Left colon (tissue), 2 donors: ENCODE data around the gene EXOC4. TPM values are rescaled to one million over a fixed set of nuclear protein-coding genes. Genes with fewer than 3 reads are reported as not detected.
"Not testable (repeated sequence)": the region's sequence is repeated elsewhere in the genome, so short reads cannot be mapped to it uniquely, and the experiment has no call there.

Source experiments
- ATAC-seq: fragments of 200-7000 bp; cut with Tn5 transposase; one replicate; pipeline ENCODE4 v1.9.1; 2020; ENCODE audit warnings: mild to moderate bottlenecking, moderate library complexity
- DNase-seq, 2 donors: peaks; one replicate each; pipeline ENCODE4 v3.0.0-alpha.2; 2020
- intact Hi-C, 2 donors: fragments of 100-400 bp; cut with DNase I in 1 of 2; cut with micrococcal nuclease in 1 of 2; formaldehyde crosslinking; loops; one replicate each; pipeline versions ENCODE4 v1.11.2 to v1.14.0; 2022; cut with DNase I, micrococcal nuclease
- total RNA-seq, 2 donors: library from RNA; stranded (reverse); fragmentation: NEBNext Ultra II Directional; extraction: Animal tissue kit (Norgen Biotek cat#: 25700); gene quantifications; one replicate each; pipeline ENCODE4 v1.2.1, GENCODE V29; 2021
- donor health status: DM: no; HTN: no; CAD: no.
- donor health status: DM: yes; HTN: yes; CAD: no.

EXOC4 gene
- total RNA-seq, 2 donors from 2014 or later = 78.8 to 85.4 TPM

- DNase-seq (no peak), ATAC-seq (no peak)
- intact Hi-C loops = no loop called here
These were observed 807.0 kb downstream of the EXOC4 start for GRCh38 chr7:134059921-134060320.

DNA sequence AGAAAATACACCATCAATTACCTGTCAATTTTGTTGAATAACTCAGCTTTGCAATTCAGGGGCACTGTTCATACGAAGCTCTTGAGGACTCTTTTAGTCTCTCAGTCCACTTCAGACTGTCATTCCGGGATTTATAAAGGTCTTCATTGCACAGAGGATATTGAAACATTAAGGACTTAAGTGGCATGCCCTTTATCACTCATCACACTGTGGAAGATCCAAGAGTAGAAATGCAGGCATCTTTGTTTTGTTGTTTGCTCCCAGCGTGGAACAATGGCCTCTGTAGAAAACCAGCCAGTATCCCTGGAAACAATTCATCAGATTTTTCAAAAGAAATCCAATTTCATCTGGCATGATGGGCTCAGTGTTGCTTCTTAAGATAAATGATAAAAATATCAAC lies 808.0 kb downstream of the EXOC4 start:
- ATAC-seq (no peak), DNase-seq (no peak)
- intact Hi-C loops = no loop called here

- DNase-seq (no peak), ATAC-seq (no peak)
- intact Hi-C loops = no loop called here
These were observed 809.6 kb downstream of the EXOC4 start for GRCh38 chr7:134062460-134062859.

GRCh38 chr7:134065415-134065814 lies 812.5 kb downstream of the EXOC4 start:
- DNase-seq = no peak
- intact Hi-C loops = no loop called here
- no peak for ATAC-seq

- intact Hi-C loops = no loop called here
- DNase-seq (no peak), ATAC-seq (no peak)
These were observed 814.3 kb downstream of the EXOC4 start for GRCh38 chr7:134067164-134067563.

GRCh38 chr7:134068670-134069069 lies 815.8 kb downstream of the EXOC4 start:
- intact Hi-C loops = no loop called here
- ATAC-seq (no peak), DNase-seq (no peak)

DNA sequence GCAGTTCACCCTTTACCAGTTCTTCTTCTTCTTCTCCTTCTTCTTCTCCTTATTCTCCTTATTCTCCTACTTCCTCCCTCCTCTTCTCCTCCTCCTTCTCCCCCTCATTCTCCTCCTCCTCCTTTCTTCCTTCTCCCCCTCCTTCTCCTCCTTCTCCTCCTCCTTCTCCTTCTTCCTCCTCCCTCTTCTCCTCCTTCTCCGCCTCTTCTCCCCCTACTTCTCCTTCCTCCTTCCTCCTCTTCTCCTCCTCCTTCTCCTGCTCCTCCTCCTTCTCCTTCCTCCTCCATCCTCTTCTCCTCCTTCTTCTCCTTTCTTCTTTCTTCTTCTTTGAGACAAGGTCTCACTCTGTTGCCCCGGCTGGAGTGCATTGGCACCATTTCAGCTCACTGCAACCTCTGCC lies 816.3 kb downstream of the EXOC4 start:
- no peak for ATAC-seq
- DNase-seq = no peak
- intact Hi-C loops = no loop called here

GRCh38 chr7:134070673-134071072 lies 817.8 kb downstream of the EXOC4 start:
- DNase-seq = no peak
- intact Hi-C loops = no loop called here
- no peak for ATAC-seq

- DNase-seq = no peak
- intact Hi-C loops = no loop called here
- ATAC-seq = no peak
These were observed 818.8 kb downstream of the EXOC4 start for GRCh38 chr7:134071355-134072331.

- ATAC-seq = no peak
- intact Hi-C loops = no loop called here
- DNase-seq = no peak
These were observed 820.4 kb downstream of the EXOC4 start for GRCh38 chr7:134073276-134073675.

DNA sequence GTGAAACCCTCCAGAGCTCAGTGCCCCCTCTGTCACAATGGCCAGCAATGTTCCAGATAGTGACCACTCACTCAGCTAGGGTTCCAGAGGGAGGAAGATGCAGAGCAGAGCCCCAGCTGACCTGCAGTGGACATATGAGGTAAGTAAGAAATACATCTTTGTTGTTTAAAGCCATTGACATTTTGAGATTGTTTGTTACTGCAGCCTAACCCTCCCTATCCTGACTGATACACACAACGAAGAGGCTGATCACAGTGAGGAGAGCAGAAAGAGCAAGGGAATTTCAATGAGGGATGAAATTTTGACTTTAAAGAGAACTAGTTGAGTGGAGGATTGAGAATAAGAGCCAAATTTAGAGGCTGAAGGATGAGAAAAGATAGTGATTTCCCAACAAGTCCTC lies 822.9 kb downstream of the EXOC4 start:
- intact Hi-C loops = no loop called here
- DNase-seq (no peak), ATAC-seq (no peak)

DNA sequence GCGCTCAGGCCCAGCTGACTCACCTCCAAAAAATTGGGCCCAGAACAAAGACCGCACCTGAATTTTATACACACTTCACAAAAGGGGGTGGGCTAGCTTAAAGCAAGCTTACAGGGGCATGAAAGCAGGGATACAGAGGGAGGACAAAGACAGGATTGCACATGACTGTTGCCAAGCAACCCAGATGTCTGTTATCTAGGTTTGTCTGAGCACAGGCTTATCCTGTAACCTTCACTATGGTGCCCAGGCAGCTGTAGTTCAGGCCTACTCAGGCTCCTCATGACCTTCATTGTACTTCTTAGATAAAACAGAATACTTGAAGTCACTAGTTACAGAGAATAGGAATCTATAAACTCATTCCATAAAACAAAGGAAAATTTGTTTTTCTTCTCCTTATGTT lies 824.7 kb downstream of the EXOC4 start:
- ATAC-seq, intact Hi-C loops, DNase-seq: not testable (repeated sequence)

GRCh38 chr7:134078991-134079390 lies 826.1 kb downstream of the EXOC4 start:
- intact Hi-C loops = no loop called here
- no peak for DNase-seq
- peak; percentile 49 for ATAC-seq

- no peak for DNase-seq
- intact Hi-C loops = no loop called here
- ATAC-seq = no peak
These were observed 828.8 kb downstream of the EXOC4 start for GRCh38 chr7:134081695-134082094.

DNA sequence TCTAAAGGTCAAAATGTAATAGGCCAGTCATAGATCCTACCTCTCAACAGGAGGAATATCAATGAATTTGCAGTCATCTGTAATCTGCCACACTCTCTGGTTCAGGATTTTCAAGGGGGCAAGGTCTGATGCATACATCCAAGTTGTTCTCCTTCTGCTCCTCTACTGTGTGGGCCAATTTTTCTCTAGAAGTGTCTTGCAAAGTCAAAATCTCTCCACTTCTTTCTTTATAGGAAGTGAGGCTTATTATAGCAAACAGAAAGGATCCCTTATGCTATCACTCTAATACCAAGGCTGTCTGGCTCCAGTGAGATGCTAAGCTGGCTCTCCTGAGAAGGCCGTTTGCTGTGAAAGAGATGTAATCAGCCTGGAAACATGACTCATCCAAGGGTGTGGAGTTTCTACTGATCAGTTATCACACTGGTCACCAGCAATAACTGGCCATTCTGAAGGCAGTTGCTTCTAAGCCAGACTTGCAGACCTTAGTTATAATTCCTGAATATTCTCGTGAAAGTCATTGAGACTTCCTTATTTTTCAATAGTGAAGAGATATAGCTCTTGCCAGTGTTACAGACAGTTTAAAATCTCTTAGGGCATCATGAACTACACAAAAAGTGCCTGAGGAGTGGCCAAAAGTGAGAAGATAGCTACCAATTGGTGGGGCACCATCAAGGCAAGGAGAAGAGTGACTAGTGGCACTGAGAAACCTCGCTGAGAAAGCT lies 831.0 kb downstream of the EXOC4 start:
- ATAC-seq (no peak), DNase-seq (no peak)
- intact Hi-C loops = no loop called here

DNA sequence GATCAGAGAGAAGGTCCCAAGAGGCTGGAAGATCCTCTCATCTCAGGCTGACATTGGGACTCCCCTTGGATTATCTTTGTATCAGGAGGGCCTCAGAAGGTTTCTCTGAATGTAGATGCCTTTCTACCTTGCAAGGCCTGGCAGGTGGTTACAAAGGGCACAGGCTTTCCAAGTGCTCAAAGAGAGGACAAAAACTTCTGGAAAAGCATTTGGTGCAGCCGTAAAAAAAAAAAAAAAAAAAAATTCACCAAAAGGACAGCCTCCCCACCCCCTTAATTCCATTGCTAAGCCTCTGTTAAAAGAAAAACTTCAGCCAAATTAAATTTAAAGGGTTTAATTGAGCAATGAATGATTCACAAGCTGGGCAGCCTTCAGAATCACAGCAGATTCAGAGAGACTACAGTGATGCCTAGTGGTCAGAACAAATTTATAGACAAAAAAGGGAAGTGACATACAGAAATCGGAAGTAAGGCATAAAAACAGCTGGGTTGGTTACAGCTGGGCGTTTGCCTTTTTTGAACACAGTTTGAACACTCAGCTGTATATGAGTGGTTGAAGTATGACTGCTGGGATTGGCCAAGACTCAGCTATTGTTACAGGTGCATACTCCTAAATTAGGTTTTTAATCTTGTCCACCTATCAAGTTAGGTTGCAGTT lies 831.7 kb downstream of the EXOC4 start:
- ATAC-seq (no peak), DNase-seq (no peak)
- intact Hi-C loops = no loop called here

DNA sequence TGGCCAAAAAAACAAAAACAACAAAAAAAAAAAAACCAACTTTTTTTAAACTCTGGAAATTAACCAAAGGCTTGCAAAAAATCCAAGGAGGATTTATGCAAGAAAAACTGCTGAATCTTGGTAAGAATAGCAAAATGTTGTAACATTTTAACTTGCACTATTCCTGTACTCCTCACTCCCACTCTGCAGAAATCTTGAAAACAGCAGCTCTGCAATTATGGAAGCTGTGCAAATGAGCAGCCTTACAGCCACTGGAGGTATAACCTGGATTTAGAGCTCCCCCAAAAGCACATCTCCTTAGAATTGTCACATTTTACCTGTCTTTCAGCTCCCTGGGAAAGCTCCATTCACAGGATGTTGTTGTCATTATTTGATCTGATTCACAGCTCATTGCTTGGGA lies 832.4 kb downstream of the EXOC4 start:
- DNase-seq (no peak), ATAC-seq (no peak)
- intact Hi-C loops = no loop called here

GRCh38 chr7:134086998-134087735 lies 834.3 kb downstream of the EXOC4 start:
- DNase-seq (no peak), ATAC-seq (no peak)
- intact Hi-C loops = no loop called here

DNA sequence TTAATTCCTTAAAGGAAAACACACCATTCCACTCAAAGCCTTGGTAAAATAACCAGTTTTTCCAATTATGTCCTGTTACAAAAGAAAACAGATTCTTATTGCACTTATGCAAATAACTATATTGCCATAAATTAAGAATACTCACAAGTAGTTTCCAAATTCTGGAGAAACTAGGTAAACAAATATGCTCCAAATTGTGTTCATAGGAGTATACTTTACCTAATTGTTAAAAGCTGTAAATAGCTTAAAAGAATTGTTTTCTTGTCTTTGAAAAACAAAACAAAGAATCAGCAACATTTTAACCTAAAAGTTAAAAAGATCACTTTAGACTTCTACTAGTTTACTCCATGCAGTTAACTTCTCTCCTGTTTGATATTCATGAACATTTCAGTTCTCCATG lies 835.3 kb downstream of the EXOC4 start:
- DNase-seq = no peak
- intact Hi-C loops = no loop called here
- ATAC-seq = no peak
